GM12878 (cell line): Measurements from ENCODE around the gene PROCA1.

Experiments used
- ATF2 ChIP-seq: IDR thresholded peaks from 2 replicates; pipeline ENCODE4 v1.6.1; 2012; ENCODE audit warnings: low read length, inconsistent platforms
- ATF3 ChIP-seq: IDR thresholded peaks from 2 replicates; pipeline ENCODE4 v1.6.1; 2011; ENCODE audit warnings: low read depth, mild to moderate bottlenecking, low read length, moderate library complexity, borderline replicate concordance; ENCODE audit errors: extremely low read depth
- ATF7 ChIP-seq: fragments of 450-650 bp; IDR thresholded peaks from 2 replicates; pipeline ENCODE4 v1.6.1; 2016; ENCODE audit warnings: low read depth, mild to moderate bottlenecking
- BCL3 ChIP-seq: IDR thresholded peaks from 2 replicates; pipeline ENCODE4 v1.6.1; 2011; ENCODE audit warnings: borderline replicate concordance, low read depth, mild to moderate bottlenecking, moderate library complexity, low read length; ENCODE audit not compliant: insufficient read depth, poor library complexity, severe bottlenecking
- BRCA1 ChIP-seq: IDR thresholded peaks from 2 replicates; pipeline ENCODE4 v1.6.1; 2011; ENCODE audit warnings: low read depth, low read length, improper control_type of control experiment
- CHD2 ChIP-seq: IDR thresholded peaks from 2 replicates; pipeline ENCODE4 v1.6.1; 2011; ENCODE audit warnings: low read depth, low read length, improper control_type of control experiment, borderline replicate concordance
- CTCF ChIP-seq, 3 experiments: IDR thresholded peaks in 2 of 3; conservative IDR thresholded peaks in 1 of 3; 2 replicates each; pipeline ENCODE4 v1.5.1; 2011; ENCODE audit warnings: low read depth in 3 of 3, low read length in 3 of 3, mild to moderate bottlenecking in 3 of 3, control low read depth in 2 of 3, moderate library complexity in 2 of 3, inconsistent platforms in 1 of 3, mixed read lengths in 1 of 3; ENCODE audit not compliant: control insufficient read depth in 2 of 3, insufficient read depth in 1 of 3; ENCODE audit errors: extremely low read depth in 1 of 3
- ETV6 ChIP-seq, 2 experiments: fragments of 450-650 bp in 1 of 2; IDR thresholded peaks in 1 of 2; conservative IDR thresholded peaks in 1 of 2; 2 replicates each; pipeline ENCODE4 v1.6.1; 2014; ENCODE audit warnings: antibody characterized with exemption in 1 of 2, borderline replicate concordance in 1 of 2, low read depth in 1 of 2, mild to moderate bottlenecking in 1 of 2, moderate library complexity in 1 of 2
- EZH2 ChIP-seq: IDR thresholded peaks from 2 replicates; pipeline ENCODE4 v1.6.1; 2012; ENCODE audit warnings: low read depth, mild to moderate bottlenecking, control low read depth, inconsistent platforms, low read length, borderline replicate concordance; ENCODE audit not compliant: control insufficient read depth
- NFYB ChIP-seq: IDR thresholded peaks from 2 replicates; pipeline ENCODE4 v1.6.1; 2011; ENCODE audit warnings: low read depth, mild to moderate bottlenecking, low read length, improper control_type of control experiment, moderate library complexity; ENCODE audit not compliant: insufficient read depth
- NR2C1 ChIP-seq: fragments of 450-650 bp; IDR thresholded peaks from 2 replicates; pipeline ENCODE4 v1.6.1; 2017; ENCODE audit warnings: antibody characterized with exemption, mild to moderate bottlenecking, moderate library complexity
- POLR2A ChIP-seq: IDR thresholded peaks from 2 replicates; pipeline ENCODE4 v1.6.1; 2011; ENCODE audit warnings: low read depth, mild to moderate bottlenecking, low read length
- TCF7 ChIP-seq: IDR thresholded peaks from 2 replicates; pipeline ENCODE4 v1.6.1; 2014; ENCODE audit warnings: antibody characterized with exemption, borderline replicate concordance
- ZZZ3 ChIP-seq: IDR thresholded peaks from 2 replicates; pipeline ENCODE4 v1.6.1; 2011; ENCODE audit warnings: low read depth; ENCODE audit not compliant: control insufficient read depth, insufficient read length

GRCh38 chr17:28749516-28750177, 38.0 kb upstream of the PROCA1 start:
- TF ChIP-seq ATF3 (no peak), POLR2A (no peak; the same call in 1 of the 2 replicates), CTCF (IDR thresholded peaks at IDR 0.05 in 2 of 3, conservative IDR thresholded peaks at IDR 0.05 in 1 of 3; ENCODE audit: control insufficient read depth in 2 of 3, extremely low read depth in 1 of 3, insufficient read depth in 1 of 3, low read depth in 3 of 3, low read length in 3 of 3) (no peak), ATF7 (no peak), EZH2 (no peak), BCL3 (no peak), ATF2 (no peak), NFYB (no peak), CHD2 (no peak), TCF7 (no peak), NR2C1 (no peak), BRCA1 (no peak), ZZZ3 (no peak), ETV6 (conservative IDR thresholded peaks at IDR 0.05 in 1 of 2, IDR thresholded peaks at IDR 0.05 in 1 of 2; ENCODE audit: borderline replicate concordance in 1 of 2, low read depth in 1 of 2) (no peak)
